HG02678 (cell line): Measurements from ENCODE around the gene MRGPRG.
"Not testable (repeated sequence)": the region's sequence is repeated elsewhere in the genome, so short reads cannot be mapped to it uniquely, and the experiment has no call there.

Experiments used
- ATAC-seq: cut with Tn5 transposase; IDR thresholded peaks from one replicate; pipeline ENCODE4 v1.9.1; 2021; ENCODE audit warnings: mild to moderate bottlenecking, moderate library complexity; ENCODE audit not compliant: unreplicated experiment

The MRGPRG gene

GRCh38 chr11:3218483-3219280 is at the start of gene MRGPRG:
Gene MRGPRG (minus strand): TSS chr11:3218813. CDS start chr11:3218813, 0 bp downstream.
- ATAC-seq: no peak

GRCh38 chr11:3262548-3262947 is 43.9 kb upstream of the MRGPRG start:
- ATAC-seq: not testable (repeated sequence)

GRCh38 chr11:3261831-3262230 is 43.2 kb upstream of the MRGPRG start:
- ATAC-seq: not testable (repeated sequence)

GRCh38 chr11:3257509-3257908 is 38.9 kb upstream of the MRGPRG start:
- ATAC-seq: not testable (repeated sequence)

- not testable (repeated sequence) for ATAC-seq
Observed at GRCh38 chr11:3255241-3255640, 36.6 kb upstream of the MRGPRG start.

- ATAC-seq: not testable (repeated sequence)
Observed at GRCh38 chr11:3254773-3255172, 36.2 kb upstream of the MRGPRG start.

- no peak for ATAC-seq
Observed at GRCh38 chr11:3245071-3245470, 26.5 kb upstream of the MRGPRG start.

- no peak for ATAC-seq
Observed at GRCh38 chr11:3243880-3244279, 25.3 kb upstream of the MRGPRG start.

- no peak for ATAC-seq
Observed at GRCh38 chr11:3237119-3237518, 18.5 kb upstream of the MRGPRG start.

GRCh38 chr11:3234846-3235245 is 16.2 kb upstream of the MRGPRG start:
- no peak for ATAC-seq

- no peak for ATAC-seq
Observed at GRCh38 chr11:3232956-3233355, 14.3 kb upstream of the MRGPRG start.

- no peak for ATAC-seq
Observed at GRCh38 chr11:3231851-3232744, 13.5 kb upstream of the MRGPRG start, which contains the start of gene MRGPRE. Gene MRGPRE (minus strand): TSS chr11:3232417. CDS start chr11:3228799, 3,618 bp downstream.

- ATAC-seq: no peak
Observed at GRCh38 chr11:3231550-3231850, 12.9 kb upstream of the MRGPRG start.

- ATAC-seq: no peak
Observed at GRCh38 chr11:3230636-3231549, 12.3 kb upstream of the MRGPRG start.

- ATAC-seq: no peak
Observed at GRCh38 chr11:3229673-3230630, 11.3 kb upstream of the MRGPRG start.

GRCh38 chr11:3228445-3228829 is 9.8 kb upstream of the MRGPRG start:
- ATAC-seq: no peak

- no peak for ATAC-seq
Observed at GRCh38 chr11:3227568-3228444, 9.2 kb upstream of the MRGPRG start.

GRCh38 chr11:3226846-3227567 is 8.4 kb upstream of the MRGPRG start:
- ATAC-seq: no peak
